HL-60 (cell line): ENCODE measurements around the gene MATN3.

Experiments
- DNase-seq, 2 experiments: peaks; one replicate each; pipeline ENCODE4 v3.0.0-alpha.2; 2010 to 2020; ENCODE audit warnings: low read depth in 1 of 2, low spot score in 1 of 2
- H3K27ac ChIP-seq: fragments of 250-450 bp; sonication (Bioruptor Pico); replicated peaks from 2 replicates; pipeline ENCODE4 v1.5.1; 2020; ENCODE audit warnings: mild to moderate bottlenecking, moderate library complexity
- H3K27me3 ChIP-seq: fragments of 250-450 bp; sonication (Bioruptor Pico); 2 replicates; pipeline ENCODE4 v1.5.1; 2021; ENCODE audit warnings: mild to moderate bottlenecking, moderate library complexity; ENCODE audit not compliant: insufficient read depth, poor library complexity, severe bottlenecking
- H3K4me3 ChIP-seq: replicated peaks from 2 replicates; pipeline ENCODE4 v1.5.1; 2011; ENCODE audit warnings: mild to moderate bottlenecking, control low read depth, low read length; ENCODE audit not compliant: insufficient read depth
- CTCF ChIP-seq: IDR thresholded peaks from one replicate; pipeline ENCODE4 v1.5.1; 2011; ENCODE audit warnings: low read length, control low read depth, inconsistent platforms; ENCODE audit not compliant: insufficient read depth
- GABPA ChIP-seq: IDR thresholded peaks from 2 replicates; pipeline ENCODE4 v1.6.1; 2012; ENCODE audit warnings: low read depth
- POLR2AphosphoS5 ChIP-seq: IDR thresholded peaks from 2 replicates; pipeline ENCODE4 v1.6.1; 2012; ENCODE audit warnings: low read depth
- REST ChIP-seq: IDR thresholded peaks from 2 replicates; pipeline ENCODE4 v1.6.1; 2012; ENCODE audit warnings: low read depth; ENCODE audit not compliant: insufficient replicate concordance
- SPI1 ChIP-seq: IDR thresholded peaks from 2 replicates; pipeline ENCODE4 v1.6.1; 2012; ENCODE audit warnings: low read depth, mild to moderate bottlenecking, borderline replicate concordance

Gene MATN3

DNA sequence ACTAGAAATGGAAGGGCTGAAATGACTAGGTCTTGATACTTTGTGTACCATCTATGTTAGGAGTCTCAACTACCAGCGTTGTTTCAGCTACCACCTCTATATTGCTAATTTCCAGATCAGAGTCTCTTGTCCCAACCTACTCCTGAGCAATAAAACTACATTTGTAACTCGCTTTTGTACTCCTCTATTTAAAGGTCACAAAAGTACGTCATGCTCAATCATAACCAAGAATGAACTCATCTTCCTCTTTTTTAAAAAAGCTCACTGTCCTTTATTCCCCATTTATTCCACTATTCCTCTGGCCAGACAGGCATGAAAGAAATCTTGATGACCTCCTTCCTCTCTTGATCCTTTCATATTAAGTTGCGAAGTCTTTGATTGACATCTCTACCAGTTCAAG is 11.2 kb upstream of the MATN3 start:
- TF ChIP-seq POLR2AphosphoS5: no peak
- no peak for TF ChIP-seq CTCF
- TF ChIP-seq GABPA: no peak
- TF ChIP-seq SPI1: no peak
- TF ChIP-seq REST: no peak

GRCh38 chr2:20021405-20022009 is 9.0 kb upstream of the MATN3 start:
- no peaks in the 10 kb centered on the region for H3K27me3 ChIP-seq
- no peak for TF ChIP-seq SPI1
- no peak for TF ChIP-seq CTCF
- no peak for TF ChIP-seq REST
- TF ChIP-seq GABPA: no peak
- TF ChIP-seq POLR2AphosphoS5: no peak

More for the DNA sequence above, 11.2 kb upstream of the MATN3 start:
- Histone ChIP-seq H3K27ac (no peak overlapping the region), H3K27me3 (no peaks in the 10 kb centered on the region), H3K4me3 (no peak overlapping the region)
- DNase-seq: no peak

DNA sequence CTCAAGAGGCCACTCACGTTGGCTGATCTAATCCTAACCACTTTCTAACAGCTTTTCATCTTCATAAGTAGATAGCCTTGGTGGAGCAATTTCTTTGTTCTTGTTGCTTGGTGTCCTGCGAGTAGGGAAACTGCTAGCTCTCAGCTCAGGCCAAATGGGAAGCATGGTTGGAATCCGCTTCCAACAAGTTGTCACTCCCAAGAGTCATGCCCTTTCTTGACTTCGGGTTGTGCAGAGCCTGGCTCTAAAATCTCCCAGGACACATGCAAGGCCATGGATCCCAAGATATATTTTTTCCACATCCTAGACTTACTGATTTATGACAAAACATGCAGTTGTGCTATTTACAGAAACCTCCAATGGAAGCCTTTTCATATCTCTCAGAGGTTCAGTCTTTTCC is 7.3 kb upstream of the MATN3 start:
- TF ChIP-seq CTCF (no peak), SPI1 (no peak), REST (no peak)
- Histone ChIP-seq H3K27me3 (no peaks in the 10 kb centered on the region), H3K27ac (no peak overlapping the region), H3K4me3 (no peak overlapping the region)
- DNase-seq: no peak

More at GRCh38 chr2:20021405-20022009, 9.0 kb upstream of the MATN3 start:
- Histone ChIP-seq H3K27ac (no peak overlapping the region), H3K4me3 (no peak overlapping the region)
- DNase-seq: peak; percentile 7 to 42
